K562 (cell line): Measurements from ENCODE around the gene COQ8B. TPM values are rescaled to one million over a fixed set of nuclear protein-coding genes. Genes with fewer than 3 reads are reported as not detected.

Experiments used
- ATF3 ChIP-seq, 2 experiments: fragments of 450-650 bp in 1 of 2; sonication (generic) in 1 of 2; formaldehyde crosslinking in 1 of 2; IDR thresholded peaks in 1 of 2; conservative IDR thresholded peaks in 1 of 2; 2 replicates each; pipeline versions ENCODE4 v1.6.1 to v1.8.1; 2016 to 2023; ENCODE audit warnings: mild to moderate bottlenecking in 2 of 2, moderate library complexity in 2 of 2, inconsistent platforms in 1 of 2, missing genetic modification reagents in 1 of 2
- CREBBP ChIP-seq: IDR thresholded peaks from one replicate; pipeline ENCODE4 v1.6.1; 2012; ENCODE audit warnings: low read depth, mild to moderate bottlenecking, control low read depth, inconsistent platforms, low read length
- HMG20B ChIP-seq: fragments of 250-450 bp; sonication (Bioruptor Pico); IDR thresholded peaks from 2 replicates; pipeline ENCODE4 v1.5.0; 2021; ENCODE audit warnings: mild to moderate bottlenecking
- HOXB6 ChIP-seq: fragments of 250-450 bp; sonication (Bioruptor Pico); IDR thresholded peaks from 2 replicates; pipeline ENCODE4 v1.5.1; 2022; ENCODE audit warnings: mild to moderate bottlenecking, borderline replicate concordance
- KDM2B ChIP-seq: fragments of 250-450 bp; sonication (Bioruptor Pico); IDR thresholded peaks from 2 replicates; pipeline ENCODE4 v1.8.0; 2021; ENCODE audit warnings: mild to moderate bottlenecking, moderate library complexity
- KDM5B ChIP-seq: fragments of 200-600 bp; sonication (generic); IDR thresholded peaks from 2 replicates; pipeline ENCODE4 v1.6.1; 2012; ENCODE audit warnings: low read depth, mild to moderate bottlenecking, moderate library complexity, low read length, control low read depth, inconsistent platforms; ENCODE audit not compliant: insufficient replicate concordance
- KLF1 ChIP-seq: fragments of 450-650 bp; IDR thresholded peaks from 2 replicates; pipeline ENCODE4 v1.6.1; 2016; ENCODE audit warnings: missing genetic modification characterization, missing compliant biosample characterization
- MAFF ChIP-seq: IDR thresholded peaks from 2 replicates; pipeline ENCODE4 v1.6.1; 2012; ENCODE audit warnings: low read length, improper control_type of control experiment
- MAFG ChIP-seq: fragments of 450-650 bp; conservative IDR thresholded peaks from 2 replicates; pipeline ENCODE4 v1.6.1; 2016; ENCODE audit warnings: missing genetic modification characterization, missing compliant biosample characterization
- MAFK ChIP-seq: IDR thresholded peaks from 2 replicates; pipeline ENCODE4 v1.6.1; 2011; ENCODE audit warnings: low read length, improper control_type of control experiment
- MED1 ChIP-seq: sonication (generic); formaldehyde crosslinking; IDR thresholded peaks from 2 replicates; pipeline ENCODE4 v1.8.1; 2023; ENCODE audit warnings: missing genetic modification reagents, borderline replicate concordance
- NFE2 ChIP-seq: IDR thresholded peaks from 2 replicates; pipeline ENCODE4 v1.6.1; 2014; ENCODE audit warnings: antibody characterized with exemption, low read depth
- NONO ChIP-seq, 2 experiments: fragments of 200-400 bp in 1 of 2; fragments of 450-650 bp in 1 of 2; formaldehyde crosslinking in 1 of 2; IDR thresholded peaks; 2 replicates each; pipeline ENCODE4 v1.6.1; 2017; ENCODE audit warnings: low read depth in 2 of 2, mild to moderate bottlenecking in 2 of 2, moderate library complexity in 2 of 2, low read length in 1 of 2
- PHF8 ChIP-seq: fragments of 200-600 bp; sonication (generic); IDR thresholded peaks from 2 replicates; pipeline ENCODE4 v1.6.1; 2012; ENCODE audit warnings: mixed run types, mild to moderate bottlenecking, inconsistent platforms, low read length, moderate library complexity, borderline replicate concordance
- SAFB2 ChIP-seq: fragments of 200-400 bp; formaldehyde crosslinking; IDR thresholded peaks from 2 replicates; pipeline ENCODE4 v1.6.1; 2018; ENCODE audit warnings: borderline replicate concordance, low read length, low read depth, moderate library complexity; ENCODE audit not compliant: severe bottlenecking
- TAL1 ChIP-seq: fragments of 450-650 bp; IDR thresholded peaks from 2 replicates; pipeline ENCODE4 v1.6.1; 2016; ENCODE audit warnings: mild to moderate bottlenecking
- THRAP3 ChIP-seq: fragments of 450-650 bp; IDR thresholded peaks from 2 replicates; pipeline ENCODE4 v1.6.1; 2016; ENCODE audit warnings: mild to moderate bottlenecking, inconsistent platforms, borderline replicate concordance
- UBTF ChIP-seq, 2 experiments: IDR thresholded peaks; 2 replicates each; pipeline ENCODE4 v1.6.1; 2012; ENCODE audit warnings: improper control_type of control experiment in 2 of 2, low read depth in 2 of 2, low read length in 2 of 2, borderline replicate concordance in 1 of 2
- ZBTB7A ChIP-seq: IDR thresholded peaks from 2 replicates; pipeline ENCODE4 v1.6.1; 2011; ENCODE audit warnings: low read depth, mild to moderate bottlenecking, low read length, moderate library complexity, borderline replicate concordance; ENCODE audit not compliant: control insufficient read depth
- ZFP36 ChIP-seq: fragments of 150-350 bp; IDR thresholded peaks from 2 replicates; pipeline ENCODE4 v1.6.1; 2018; ENCODE audit warnings: low read length, low read depth; ENCODE audit not compliant: partially characterized antibody
- ZNF263 ChIP-seq: sonication (generic); formaldehyde crosslinking; IDR thresholded peaks from 2 replicates; pipeline ENCODE4 v1.8.0; 2022; ENCODE audit warnings: mild to moderate bottlenecking, missing genetic modification reagents, borderline replicate concordance
- ZNF395 ChIP-seq: fragments of 200-800 bp; sonication (Bioruptor generic); IDR thresholded peaks from 2 replicates; pipeline ENCODE4 v1.6.1; 2017; ENCODE audit warnings: missing genetic modification characterization, missing compliant biosample characterization
- ZZZ3 ChIP-seq: fragments of 450-650 bp; IDR thresholded peaks from 2 replicates; pipeline ENCODE4 v1.6.1; 2016; ENCODE audit warnings: antibody characterized with exemption, mild to moderate bottlenecking, moderate library complexity
- polyA plus RNA-seq, 8 experiments: library from polyadenylated mRNA; depleted of rRNA in 4 of 8; stranded (reverse) in 5 of 8; unstranded in 3 of 8; fragments of >200 nt; fragmentation: Nextera tagmentation in 2 of 8; fragmentation: Illumina TruSeq in 1 of 8; extraction: Ambion mirVana in 2 of 8; extraction: Trizol in 1 of 8; gene quantifications; 2 replicates each; pipeline versions ENCODE4 v1.2.1 to v1.2.3, GENCODE V29; 2011 to 2014; ENCODE audit warnings: inconsistent platforms in 1 of 8, missing spikeins in 1 of 8
- total RNA-seq, 7 experiments: library from RNA; depleted of rRNA in 6 of 7; stranded (reverse); fragments of >200 nt in 6 of 7; fragmentation: Illumina TruSeq in 2 of 7; extraction: Trizol in 2 of 7; gene quantifications; 2 replicates each; pipeline versions ENCODE4 v1.2.1 to v1.2.3, GENCODE V29; 2011 to 2021; ENCODE audit warnings: low replicate concordance in 1 of 7

Gene COQ8B
- total and polyA plus RNA-seq, 9 of the 15 experiments (the other 6 are each of a cell fraction or from before 2014, with no cell fraction given): 0.41 to 32.3 (median 12.9) TPM

GRCh38 chr19:40717880-40718773 lies 1.4 kb upstream of the COQ8B start (continued):
- TF ChIP-seq KDM2B (no peak), MED1 (CRISPR knock-in tag) (peak; percentile 22; the same call in 1 of the 2 replicates), UBTF (IDR thresholded peaks at IDR 0.05; ENCODE audit: borderline replicate concordance in 1 of 2, low read depth in 2 of 2, low read length in 2 of 2) (peak in 1 of 2 experiments; percentile 0; a peak in 1 of 4 replicates), MAFG (tag) (peak; percentile 82), ZNF263 (CRISPR knock-in tag) (0 out of 2 replicates have a peak, but pooled peaks have one; percentile 32), NFE2 (peak; percentile 88), KDM5B (peak; percentile 50), TAL1 (no peak), HOXB6 (CRISPR knock-in tag) (no peak), CREBBP (no peak), ZBTB7A (no peak), HMG20B (no peak), MAFK (peak; percentile 59; the same call in 1 of the 2 replicates), ZZZ3 (no peak), PHF8 (0 out of 2 replicates have a peak, but pooled peaks have one; percentile 26), THRAP3 (no peak), ATF3 (IDR thresholded peaks at IDR 0.05) (peak; percentile 25), ATF3 (CRISPR knock-in tag; conservative IDR thresholded peaks at IDR 0.05) (no peak), ZFP36 (peak; percentile 36), NONO (IDR thresholded peaks at IDR 0.05; ENCODE audit: low read depth in 2 of 2, low read length in 1 of 2) (no peak), ZNF395 (CRISPR knock-in tag) (no peak), SAFB2 (no peak), MAFF (peak; percentile 61), KLF1 (tag) (no peak)
